ENCODE results near the gene UNC5CL. TPM values are rescaled to one million over a fixed set of nuclear protein-coding genes. Genes with fewer than 3 reads are reported as not detected.

UNC5CL gene
- total and polyA plus RNA-seq, 9 of the 15 experiments (the other 6 are each of a cell fraction or from before 2014, with no cell fraction given): 0.07 to 1.8 (median 0.62) TPM; not detected in 1

DNA sequence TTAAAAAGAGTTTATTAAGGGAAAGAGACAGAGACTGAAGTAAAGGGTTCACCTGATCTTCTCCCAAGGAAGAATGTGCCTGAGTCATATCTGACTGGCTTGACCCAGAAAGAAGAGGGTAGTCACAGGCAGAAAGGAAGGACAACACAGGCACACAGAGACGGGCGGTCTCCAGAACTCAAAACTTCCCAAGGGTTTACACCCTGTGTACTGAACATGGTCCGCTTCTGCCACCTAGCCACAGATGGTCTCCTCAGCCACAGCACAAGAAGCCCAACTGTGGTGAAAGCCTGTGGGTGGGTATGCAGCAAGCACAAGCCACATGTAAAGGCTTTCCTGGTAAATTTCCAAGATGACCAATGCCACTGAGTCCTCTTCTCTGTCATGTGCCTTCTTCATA lies 17.2 kb downstream of the UNC5CL start:
- 0% methylated on average over 3 of the region's 3 CpGs for WGBS (ENCODE audit: insufficient coverage, low coverage, missing lambda C conversion rate)
- TF ChIP-seq ZNF695 (CRISPR knock-in tag; IDR thresholded peaks at IDR 0.05) (no peak), ZNF79 (CRISPR knock-in tag; IDR thresholded peaks at IDR 0.05; ENCODE audit: low read depth) (no peak), ELF4 (CRISPR knock-in tag; IDR thresholded peaks at IDR 0.05) (no peak), RAD21 (CRISPR knock-in tag; conservative IDR thresholded peaks at IDR 0.05 in 1 of 2, IDR thresholded peaks at IDR 0.05 in 1 of 2) (peak in 1 of 2 experiments; percentile 56; a peak in 2 of 4 replicates), NFE2 (IDR thresholded peaks at IDR 0.05; ENCODE audit: low read depth) (no peak), REST (IDR thresholded peaks at IDR 0.05; ENCODE audit: borderline replicate concordance) (0 out of 2 replicates have a peak, but pooled peaks have one; percentile 9), REST (CRISPR knock-in tag; IDR thresholded peaks at IDR 0.05; ENCODE audit: low read depth) (no peak), SMC3 (conservative IDR thresholded peaks at IDR 0.05; ENCODE audit: insufficient read depth, low read depth, low read length) (no peak)
- TF ChIP-seq, protein P1, sequence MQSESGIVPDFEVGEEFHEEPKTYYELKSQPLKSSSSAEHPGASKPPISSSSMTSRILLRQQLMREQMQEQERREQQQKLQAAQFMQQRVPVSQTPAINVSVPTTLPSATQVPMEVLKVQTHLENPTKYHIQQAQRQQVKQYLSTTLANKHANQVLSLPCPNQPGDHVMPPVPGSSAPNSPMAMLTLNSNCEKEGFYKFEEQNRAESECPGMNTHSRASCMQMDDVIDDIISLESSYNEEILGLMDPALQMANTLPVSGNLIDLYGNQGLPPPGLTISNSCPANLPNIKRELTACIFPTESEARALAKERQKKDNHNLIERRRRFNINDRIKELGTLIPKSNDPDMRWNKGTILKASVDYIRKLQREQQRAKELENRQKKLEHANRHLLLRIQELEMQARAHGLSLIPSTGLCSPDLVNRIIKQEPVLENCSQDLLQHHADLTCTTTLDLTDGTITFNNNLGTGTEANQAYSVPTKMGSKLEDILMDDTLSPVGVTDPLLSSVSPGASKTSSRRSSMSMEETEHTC (IDR thresholded peaks at IDR 0.05): no peak
- TF ChIP-seq, protein P2, sequence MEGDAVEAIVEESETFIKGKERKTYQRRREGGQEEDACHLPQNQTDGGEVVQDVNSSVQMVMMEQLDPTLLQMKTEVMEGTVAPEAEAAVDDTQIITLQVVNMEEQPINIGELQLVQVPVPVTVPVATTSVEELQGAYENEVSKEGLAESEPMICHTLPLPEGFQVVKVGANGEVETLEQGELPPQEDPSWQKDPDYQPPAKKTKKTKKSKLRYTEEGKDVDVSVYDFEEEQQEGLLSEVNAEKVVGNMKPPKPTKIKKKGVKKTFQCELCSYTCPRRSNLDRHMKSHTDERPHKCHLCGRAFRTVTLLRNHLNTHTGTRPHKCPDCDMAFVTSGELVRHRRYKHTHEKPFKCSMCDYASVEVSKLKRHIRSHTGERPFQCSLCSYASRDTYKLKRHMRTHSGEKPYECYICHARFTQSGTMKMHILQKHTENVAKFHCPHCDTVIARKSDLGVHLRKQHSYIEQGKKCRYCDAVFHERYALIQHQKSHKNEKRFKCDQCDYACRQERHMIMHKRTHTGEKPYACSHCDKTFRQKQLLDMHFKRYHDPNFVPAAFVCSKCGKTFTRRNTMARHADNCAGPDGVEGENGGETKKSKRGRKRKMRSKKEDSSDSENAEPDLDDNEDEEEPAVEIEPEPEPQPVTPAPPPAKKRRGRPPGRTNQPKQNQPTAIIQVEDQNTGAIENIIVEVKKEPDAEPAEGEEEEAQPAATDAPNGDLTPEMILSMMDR (IDR thresholded peaks at IDR 0.05 in 2 of 3, conservative IDR thresholded peaks at IDR 0.05 in 1 of 3; ENCODE audit: insufficient read depth in 2 of 3, low read depth in 1 of 3, low read length in 3 of 3): peak; percentile 22 to 57 (median 34); a peak in 3 of 6 replicates
- H3K4me1 ChIP-seq (replicated peaks in 1 of 2; ENCODE audit: control insufficient read depth in 2 of 2, insufficient read depth in 2 of 2, low read length in 2 of 2): no peaks in the 10 kb centered on the region
- BruUV-seq (replicated peaks): no TSS peak
- no peaks in the 10 kb centered on the region for H3K9me3 ChIP-seq (replicated peaks; ENCODE audit: control insufficient read depth, insufficient read depth, low read depth, low read length)
- H3K4me2 ChIP-seq (ENCODE audit: insufficient read depth, low read length): no peak overlapping the region
- no peak overlapping the region for H3K27ac ChIP-seq (ENCODE audit: extremely low read depth, low read depth, low read length)
- no peak overlapping the region for H3K4me3 ChIP-seq
- no peak overlapping the region for H3K9ac ChIP-seq (ENCODE audit: insufficient read depth in 1 of 2, low read depth in 2 of 2, low read length in 2 of 2)
- peaks cover 10 to 17% of the 10 kb centered on the region in 2 experiments; a peak in 3 of 5 replicates for H3K27me3 ChIP-seq (ENCODE audit: control insufficient read depth in 2 of 2, insufficient read depth in 2 of 2, low read length in 2 of 2)
- peak; percentile 35 for FAIRE-seq
- POLR2A ChIA-PET: no interaction called here
- no peak overlapping the region for H2AFZ ChIP-seq (ENCODE audit: low read depth, low read length)
- CTCF ChIA-PET (ENCODE audit: low intra/inter-chr PET ratio): interaction anchor here (0.6 kb wide), 1 partner anchor 16 kb away, joined by 3 read pairs; no protein-coding TSS in a partner anchor
- no peaks in the 10 kb centered on the region for H3K36me3 ChIP-seq (ENCODE audit: control insufficient read depth, insufficient read depth, low read length)
- peak in 1 of 4 experiments; percentile 36 for DNase-seq (ENCODE audit: extremely low read depth in 1 of 4, low spot score in 3 of 4)
- H3K79me2 ChIP-seq (ENCODE audit: control insufficient read depth, insufficient read depth, low read length): no peaks in the 10 kb centered on the region
- peak; percentile 76 for ATAC-seq
- no peaks in the 10 kb centered on the region for H3K9me1 ChIP-seq (ENCODE audit: control insufficient read depth, insufficient read depth, low read length)
- intact Hi-C loops (cut with micrococcal nuclease): loop anchor here (10.0 kb wide), 1 partner anchor 477 kb away; no protein-coding TSS in a partner anchor
- in situ Hi-C loops (cut with MboI): no loop called here
- H4K20me1 ChIP-seq (replicated peaks; ENCODE audit: control insufficient read depth, insufficient read depth, low read length): no peaks in the 10 kb centered on the region

Data from K562 (cell line).